Measurements from ENCODE around the gene FN3KRP. TPM values are rescaled to one million over a fixed set of nuclear protein-coding genes. Genes with fewer than 3 reads are reported as not detected.
A peak's percentile ranks its signal among the peaks of the same experiment; 100 is the strongest.

FN3KRP gene, protein sequence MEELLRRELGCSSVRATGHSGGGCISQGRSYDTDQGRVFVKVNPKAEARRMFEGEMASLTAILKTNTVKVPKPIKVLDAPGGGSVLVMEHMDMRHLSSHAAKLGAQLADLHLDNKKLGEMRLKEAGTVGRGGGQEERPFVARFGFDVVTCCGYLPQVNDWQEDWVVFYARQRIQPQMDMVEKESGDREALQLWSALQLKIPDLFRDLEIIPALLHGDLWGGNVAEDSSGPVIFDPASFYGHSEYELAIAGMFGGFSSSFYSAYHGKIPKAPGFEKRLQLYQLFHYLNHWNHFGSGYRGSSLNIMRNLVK
- total RNA-seq = 10 to 100 TPM; 26.1 to 28.3 TPM

GRCh38 chr17:82716203-82717010 lies at the start of gene FN3KRP:
Gene FN3KRP, plus strand, starts transcription at chr17:82716706. Its CDS starts 50 bp downstream, at chr17:82716756.
- H3K4me3 ChIP-seq = peak within 1 kb of the TSS; percentile 82 to 89
- H3K4me1 ChIP-seq (replicated peaks) = peaks cover 7% of the 10 kb centered on the region
- no peaks in the 10 kb centered on the region for H3K9me3 ChIP-seq
- peak; percentile 96 for DNase-seq (ENCODE audit: low spot score)
- under 1% methylated on average over 57 of the region's 75 CpGs for WGBS
- peak within 1 kb of the TSS; percentile 67 to 69 for H3K27ac ChIP-seq
- peaks cover 5% of the 10 kb centered on the region in 2 donors for H3K36me3 ChIP-seq
- TF ChIP-seq POLR2AphosphoS5 (IDR thresholded peaks at IDR 0.05) (peak; percentile 77), CTCF (IDR thresholded peaks at IDR 0.05) (no peak), POLR2A (IDR thresholded peaks at IDR 0.05) (peak; percentile 35)
- intact Hi-C loops (cut with DNase I) = no loop called here
- no peaks in the 10 kb centered on the region for H3K27me3 ChIP-seq (replicated peaks; ENCODE audit: insufficient read depth)

DNA sequence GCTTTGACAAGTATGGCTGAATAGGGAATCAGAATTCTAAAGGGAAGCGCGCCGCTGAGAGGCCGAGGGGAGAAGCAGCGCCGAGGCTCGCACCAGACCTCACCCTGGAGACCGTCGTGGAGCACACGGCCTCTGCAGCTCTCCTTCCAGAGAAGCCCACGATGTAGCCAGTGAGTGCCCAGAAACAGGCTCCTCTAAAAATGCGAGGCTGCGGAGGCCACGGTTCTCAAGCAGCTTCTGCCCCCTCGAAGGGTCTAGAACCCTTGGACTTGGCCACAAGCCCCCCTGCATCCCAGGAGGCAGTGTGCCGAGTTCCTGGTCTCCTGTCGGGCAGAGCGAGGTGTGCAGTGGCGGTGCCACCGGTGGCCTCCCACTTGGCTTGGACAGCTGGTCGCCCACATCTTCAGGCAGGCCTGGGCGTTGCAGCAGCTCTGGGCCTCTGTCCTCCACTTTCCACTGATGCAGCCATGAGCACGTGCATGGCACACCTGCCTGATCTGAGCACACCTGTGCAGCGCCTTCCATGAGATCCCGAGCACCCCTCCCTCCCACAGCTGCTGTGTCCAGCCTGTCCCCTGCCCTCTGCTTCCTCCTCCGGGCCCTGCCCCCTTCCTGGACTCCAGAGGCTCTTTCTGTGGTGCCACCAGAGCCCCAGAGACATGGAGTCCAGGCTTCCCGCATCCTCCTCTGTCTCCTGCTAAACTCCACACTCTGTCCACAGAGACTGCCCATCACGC lies 49.4 kb upstream of the FN3KRP start:
- WGBS = 91% methylated on average over 18 of the region's 28 CpGs
- Histone ChIP-seq H3K9me3 (no peaks in the 10 kb centered on the region), H3K27me3 (replicated peaks; ENCODE audit: insufficient read depth) (no peaks in the 10 kb centered on the region), H3K36me3 (no peaks in the 10 kb centered on the region), H3K4me3 (no peak overlapping the region), H3K27ac (no peak overlapping the region), H3K4me1 (replicated peaks) (no peaks in the 10 kb centered on the region)
- intact Hi-C loops (cut with DNase I) = loop anchor here (5.0 kb wide), 1 partner anchor 110 kb away; no protein-coding TSS in a partner anchor
- TF ChIP-seq POLR2A (IDR thresholded peaks at IDR 0.05) (no peak), POLR2AphosphoS5 (IDR thresholded peaks at IDR 0.05) (no peak), CTCF (IDR thresholded peaks at IDR 0.05) (no peak)
- DNase-seq (ENCODE audit: low spot score) = no peak

DNA sequence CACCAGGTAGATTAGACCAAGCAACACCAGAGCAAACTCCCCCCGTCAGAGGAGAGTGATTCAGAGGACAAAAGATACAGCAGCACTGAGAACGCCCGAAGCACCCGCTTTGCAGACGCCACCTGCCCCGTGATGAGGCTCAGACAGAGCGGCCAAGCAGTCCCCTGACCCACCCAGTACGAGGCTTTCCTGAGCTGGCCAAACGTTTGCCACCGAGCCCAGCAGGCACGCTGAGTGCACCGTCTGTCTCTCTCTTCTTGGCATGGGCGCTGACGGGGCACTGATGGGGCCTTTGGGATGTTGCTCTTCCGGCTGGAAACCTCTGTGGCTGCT lies 48.9 kb upstream of the FN3KRP start:
- Histone ChIP-seq H3K36me3 (no peaks in the 10 kb centered on the region), H3K27me3 (replicated peaks; ENCODE audit: insufficient read depth) (no peaks in the 10 kb centered on the region), H3K9me3 (no peaks in the 10 kb centered on the region), H3K27ac (no peak overlapping the region), H3K4me3 (no peak overlapping the region), H3K4me1 (replicated peaks) (no peaks in the 10 kb centered on the region)
- WGBS = 88% methylated on average over 15 of the region's 15 CpGs
- no peak for DNase-seq (ENCODE audit: low spot score)
- TF ChIP-seq POLR2AphosphoS5 (IDR thresholded peaks at IDR 0.05) (no peak), CTCF (IDR thresholded peaks at IDR 0.05) (no peak), POLR2A (IDR thresholded peaks at IDR 0.05) (no peak)
- intact Hi-C loops (cut with DNase I) = loop anchor here (5.0 kb wide), 1 partner anchor 110 kb away; no protein-coding TSS in a partner anchor

DNA sequence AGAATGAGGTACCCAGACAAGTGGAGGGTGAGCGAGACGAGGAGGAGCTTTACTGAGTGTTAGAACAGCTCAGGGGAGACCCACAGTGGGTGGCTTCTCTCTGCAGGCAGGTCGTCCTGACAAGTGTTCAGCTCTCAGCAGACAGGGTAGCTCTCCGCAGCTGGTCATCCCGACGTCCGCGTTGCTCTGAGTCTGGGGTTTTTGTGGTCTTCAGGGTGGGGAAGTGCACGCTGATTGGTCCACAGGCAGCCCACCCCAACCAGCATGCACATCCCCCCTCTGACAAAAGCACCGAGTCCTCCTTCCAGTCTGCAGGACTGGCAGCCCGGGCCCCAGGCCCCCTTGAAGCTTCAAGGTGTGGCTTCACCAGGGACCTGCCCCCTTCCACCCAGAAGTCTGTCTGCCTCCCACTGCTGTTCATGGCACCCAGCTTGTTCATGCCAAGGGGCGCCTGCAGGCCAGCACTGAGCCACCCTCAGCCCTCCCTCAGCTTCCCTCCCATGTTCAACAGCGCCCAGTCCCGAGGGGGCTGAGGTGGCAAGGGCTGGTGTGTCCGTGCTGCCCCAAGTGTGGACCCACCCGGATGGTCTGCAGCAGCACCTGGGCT lies 48.4 kb upstream of the FN3KRP start:
- intact Hi-C loops (cut with DNase I) = loop anchor here (5.0 kb wide), 1 partner anchor 109 kb away; no protein-coding TSS in a partner anchor
- Histone ChIP-seq H3K4me1 (replicated peaks) (no peaks in the 10 kb centered on the region), H3K4me3 (no peak overlapping the region), H3K9me3 (no peaks in the 10 kb centered on the region), H3K27me3 (replicated peaks; ENCODE audit: insufficient read depth) (no peaks in the 10 kb centered on the region), H3K27ac (no peak overlapping the region), H3K36me3 (no peaks in the 10 kb centered on the region)
- no peak for DNase-seq (ENCODE audit: low spot score)
- TF ChIP-seq POLR2A (IDR thresholded peaks at IDR 0.05) (no peak), POLR2AphosphoS5 (IDR thresholded peaks at IDR 0.05) (no peak), CTCF (IDR thresholded peaks at IDR 0.05) (no peak)
- WGBS = 75% methylated on average over 16 of the region's 16 CpGs
